Heart left ventricle (tissue), 13 donors: ENCODE data around the gene GABARAPL2.

Experiments
- POLR2A ChIP-seq, 2 donors: fragments of 450-650 bp; IDR thresholded peaks; one replicate each; pipeline ENCODE4 v1.6.1; 2017; ENCODE audit warnings: antibody characterized with exemption in 2 of 2, mild to moderate bottlenecking in 2 of 2, moderate library complexity in 2 of 2
- TF ChIP-seq, protein P1 (sequence below), 12 donors: fragments of 200-600 bp; sonication (generic) in 4 of 12; IDR thresholded peaks; one replicate each; pipeline versions ENCODE4 v1.5.0 to v1.8.0; 2018 to 2022; ENCODE audit warnings: antibody characterized with exemption in 12 of 12, mild to moderate bottlenecking in 5 of 12
- donor health status: ischemic (EF 13 %, LVEDD 7.1; RV severe dilation, severe dysfunction).
- donor health status: DM: no; HTN: yes; CAD: no.
- donor health status: DM: no; HTN: no; CAD: no.
- donor health status: ischemic (EF 25% LVEDD 6.9; RV normal size, moderate dysfunction).
- donor health status: ischemic (EF 25% LVEDD 5.7; RV mildly dilated, moderate dysfunction).
- donor health status: ischemic (EF 35%, LVEDD 5.7; RV mildly dilated, moderate dysfunction).
- donor health status: nonischemic (EF 11% LVEDD 7.7; RV severe dilation, severe dysfunction).
- donor health status: DM: yes; HTN: yes; CAD: no.
- donor health status: PGD.
- donor health status: ischemic (EF 29% LVEDD 5.4; RV normal size, mild dysfunction).
- donor health status: nonischemic (EF 23%, LVEDD 6.1; RV moderate dilation, normal function).

DNA sequence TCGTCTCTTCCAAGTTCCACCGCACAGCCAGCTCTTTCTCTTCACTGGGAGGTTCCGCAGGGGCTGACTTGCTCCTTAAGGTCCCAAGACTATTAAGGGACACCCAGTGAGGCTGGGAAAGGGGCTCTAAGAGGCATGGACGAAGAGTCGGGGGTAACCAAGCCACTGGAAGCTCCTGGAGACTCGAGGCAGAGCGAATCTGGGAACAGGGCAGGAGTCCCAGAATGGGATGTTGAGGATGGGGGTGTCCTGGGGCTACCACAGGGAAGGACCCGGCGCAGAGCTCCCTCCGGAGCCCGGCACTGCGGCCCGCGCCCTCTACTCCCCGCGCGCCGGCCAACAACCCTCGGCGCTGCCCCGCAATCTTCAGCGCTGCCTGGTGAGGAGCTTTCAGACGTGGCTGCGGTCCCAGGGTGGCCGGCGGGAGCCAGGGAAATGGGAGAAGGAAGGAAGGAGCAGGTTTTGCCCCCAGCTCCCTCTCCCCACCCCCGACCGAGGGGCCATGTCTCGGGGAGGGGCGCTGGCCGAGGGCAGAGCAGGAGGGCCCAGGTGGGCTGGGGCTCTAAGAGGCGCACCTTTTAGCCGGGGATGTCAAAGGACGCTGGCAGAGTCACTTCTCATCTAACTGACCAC is 30.9 kb upstream of the GABARAPL2 start:
- TF ChIP-seq, protein P1, sequence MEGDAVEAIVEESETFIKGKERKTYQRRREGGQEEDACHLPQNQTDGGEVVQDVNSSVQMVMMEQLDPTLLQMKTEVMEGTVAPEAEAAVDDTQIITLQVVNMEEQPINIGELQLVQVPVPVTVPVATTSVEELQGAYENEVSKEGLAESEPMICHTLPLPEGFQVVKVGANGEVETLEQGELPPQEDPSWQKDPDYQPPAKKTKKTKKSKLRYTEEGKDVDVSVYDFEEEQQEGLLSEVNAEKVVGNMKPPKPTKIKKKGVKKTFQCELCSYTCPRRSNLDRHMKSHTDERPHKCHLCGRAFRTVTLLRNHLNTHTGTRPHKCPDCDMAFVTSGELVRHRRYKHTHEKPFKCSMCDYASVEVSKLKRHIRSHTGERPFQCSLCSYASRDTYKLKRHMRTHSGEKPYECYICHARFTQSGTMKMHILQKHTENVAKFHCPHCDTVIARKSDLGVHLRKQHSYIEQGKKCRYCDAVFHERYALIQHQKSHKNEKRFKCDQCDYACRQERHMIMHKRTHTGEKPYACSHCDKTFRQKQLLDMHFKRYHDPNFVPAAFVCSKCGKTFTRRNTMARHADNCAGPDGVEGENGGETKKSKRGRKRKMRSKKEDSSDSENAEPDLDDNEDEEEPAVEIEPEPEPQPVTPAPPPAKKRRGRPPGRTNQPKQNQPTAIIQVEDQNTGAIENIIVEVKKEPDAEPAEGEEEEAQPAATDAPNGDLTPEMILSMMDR (IDR thresholded peaks at IDR 0.05): no peak
- TF ChIP-seq POLR2A (IDR thresholded peaks at IDR 0.05): no peak
